PFSK-1 (cell line): ENCODE measurements around the gene HLF.

ENCODE experiments used
- FOXP2 ChIP-seq: optimal IDR thresholded peaks from 2 replicates; pipeline ENCODE3; 2011; ENCODE audit warnings: borderline replicate concordance, control low read depth, inconsistent platforms; ENCODE audit not compliant: insufficient read depth; ENCODE audit errors: extremely low read length, extremely low read depth
- POLR2AphosphoS5 ChIP-seq: IDR thresholded peaks from 2 replicates; pipeline ENCODE4 v1.6.1; 2012; ENCODE audit warnings: low read depth, mild to moderate bottlenecking, control low read depth, low read length, moderate library complexity
- SIN3A ChIP-seq: IDR thresholded peaks from 2 replicates; pipeline ENCODE4 v1.6.1; 2012; ENCODE audit warnings: mild to moderate bottlenecking, low read length, moderate library complexity, borderline replicate concordance; ENCODE audit not compliant: insufficient read depth
- TAF1 ChIP-seq: IDR thresholded peaks from 2 replicates; pipeline ENCODE4 v1.6.1; 2012; ENCODE audit warnings: low read length, control low read depth, borderline replicate concordance; ENCODE audit not compliant: insufficient read depth
- TF ChIP-seq, protein P1 (sequence below), 2 experiments: IDR thresholded peaks; 2 replicates each; pipeline versions ENCODE4 v1.6.1 to v1.8.0; 2011 to 2012; ENCODE audit warnings: low read depth in 2 of 2, low read length in 2 of 2, control low read depth in 1 of 2, inconsistent platforms in 1 of 2, mild to moderate bottlenecking in 1 of 2, moderate library complexity in 1 of 2; ENCODE audit not compliant: insufficient read depth in 1 of 2

HLF gene

DNA sequence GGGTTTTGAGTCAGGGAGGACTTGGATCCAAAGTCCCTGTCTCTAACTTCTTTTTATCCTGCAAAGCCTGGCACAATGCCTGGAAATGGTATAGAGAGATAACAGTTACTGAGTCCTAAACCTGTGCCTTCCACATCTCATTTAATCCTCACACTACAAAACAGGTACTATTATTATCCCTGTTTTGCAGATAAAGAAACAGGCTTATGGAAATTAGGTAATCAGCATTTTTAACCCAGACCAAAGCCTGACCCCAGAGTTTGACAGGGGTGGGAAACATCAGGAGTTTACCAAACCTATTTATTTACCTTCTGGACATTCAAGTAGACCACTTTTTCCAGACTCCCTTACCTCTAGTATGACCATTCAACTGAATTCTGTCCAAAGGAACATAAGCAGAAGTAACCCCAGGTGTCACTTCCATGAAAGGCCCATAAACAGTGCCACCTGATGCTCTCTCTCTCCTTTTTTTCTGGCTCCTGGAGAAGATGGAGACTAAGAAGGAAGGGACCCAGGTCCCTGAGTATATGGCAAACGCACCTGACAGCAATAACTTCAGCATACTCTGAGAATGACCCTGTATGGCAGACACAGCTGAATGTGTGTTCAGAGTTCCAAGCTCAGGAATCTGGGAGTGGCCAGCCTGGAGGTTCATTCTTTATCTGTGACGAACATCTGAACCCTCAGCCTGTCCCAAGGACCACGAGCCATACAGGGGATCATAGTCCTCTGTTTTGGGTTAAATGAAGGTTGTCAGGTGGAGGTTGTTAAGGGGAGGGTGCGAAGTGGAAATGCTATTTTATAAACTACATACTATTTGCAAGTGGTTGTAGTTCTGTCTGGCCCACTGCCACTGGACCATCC, 62.7 kb downstream of the HLF start:
- TF ChIP-seq, protein P1, sequence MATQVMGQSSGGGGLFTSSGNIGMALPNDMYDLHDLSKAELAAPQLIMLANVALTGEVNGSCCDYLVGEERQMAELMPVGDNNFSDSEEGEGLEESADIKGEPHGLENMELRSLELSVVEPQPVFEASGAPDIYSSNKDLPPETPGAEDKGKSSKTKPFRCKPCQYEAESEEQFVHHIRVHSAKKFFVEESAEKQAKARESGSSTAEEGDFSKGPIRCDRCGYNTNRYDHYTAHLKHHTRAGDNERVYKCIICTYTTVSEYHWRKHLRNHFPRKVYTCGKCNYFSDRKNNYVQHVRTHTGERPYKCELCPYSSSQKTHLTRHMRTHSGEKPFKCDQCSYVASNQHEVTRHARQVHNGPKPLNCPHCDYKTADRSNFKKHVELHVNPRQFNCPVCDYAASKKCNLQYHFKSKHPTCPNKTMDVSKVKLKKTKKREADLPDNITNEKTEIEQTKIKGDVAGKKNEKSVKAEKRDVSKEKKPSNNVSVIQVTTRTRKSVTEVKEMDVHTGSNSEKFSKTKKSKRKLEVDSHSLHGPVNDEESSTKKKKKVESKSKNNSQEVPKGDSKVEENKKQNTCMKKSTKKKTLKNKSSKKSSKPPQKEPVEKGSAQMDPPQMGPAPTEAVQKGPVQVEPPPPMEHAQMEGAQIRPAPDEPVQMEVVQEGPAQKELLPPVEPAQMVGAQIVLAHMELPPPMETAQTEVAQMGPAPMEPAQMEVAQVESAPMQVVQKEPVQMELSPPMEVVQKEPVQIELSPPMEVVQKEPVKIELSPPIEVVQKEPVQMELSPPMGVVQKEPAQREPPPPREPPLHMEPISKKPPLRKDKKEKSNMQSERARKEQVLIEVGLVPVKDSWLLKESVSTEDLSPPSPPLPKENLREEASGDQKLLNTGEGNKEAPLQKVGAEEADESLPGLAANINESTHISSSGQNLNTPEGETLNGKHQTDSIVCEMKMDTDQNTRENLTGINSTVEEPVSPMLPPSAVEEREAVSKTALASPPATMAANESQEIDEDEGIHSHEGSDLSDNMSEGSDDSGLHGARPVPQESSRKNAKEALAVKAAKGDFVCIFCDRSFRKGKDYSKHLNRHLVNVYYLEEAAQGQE (IDR thresholded peaks at IDR 0.05; ENCODE audit: insufficient read depth in 1 of 2, low read depth in 2 of 2, low read length in 2 of 2) = no peak
- TF ChIP-seq TAF1 = no peak
- TF ChIP-seq SIN3A = no peak
- TF ChIP-seq POLR2AphosphoS5 = no peak
- no peak for TF ChIP-seq FOXP2

DNA sequence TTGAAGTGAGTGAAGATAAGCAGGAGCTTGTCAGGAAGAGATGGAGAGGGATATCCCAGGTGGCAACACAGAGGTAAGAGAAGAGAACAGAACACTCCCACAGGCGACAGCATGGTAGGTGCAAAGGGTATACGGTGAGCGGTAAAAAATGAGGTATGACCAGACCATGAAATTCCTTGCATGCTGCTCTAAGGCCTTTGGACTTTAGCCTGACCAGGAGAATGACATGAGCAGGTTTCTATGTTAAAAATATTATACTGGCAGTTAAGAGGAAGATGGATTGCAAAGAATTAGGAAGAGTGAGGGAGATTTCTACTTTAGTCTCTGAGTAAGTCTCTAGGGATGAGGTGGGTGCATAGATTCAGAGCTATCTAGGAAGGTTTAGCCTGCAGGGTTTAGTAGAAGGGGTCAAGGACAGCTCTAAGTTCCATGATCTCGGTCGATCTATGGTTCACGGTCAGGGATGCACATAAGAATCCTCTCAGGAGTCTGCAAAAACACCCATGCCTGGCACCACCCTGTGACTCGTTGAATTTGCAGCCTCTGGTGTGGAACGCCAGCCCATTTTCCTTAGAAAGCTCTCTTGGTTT, 65.7 kb downstream of the HLF start:
- TF ChIP-seq, protein P1 (IDR thresholded peaks at IDR 0.05; ENCODE audit: insufficient read depth in 1 of 2, low read depth in 2 of 2, low read length in 2 of 2) = no peak

DNA sequence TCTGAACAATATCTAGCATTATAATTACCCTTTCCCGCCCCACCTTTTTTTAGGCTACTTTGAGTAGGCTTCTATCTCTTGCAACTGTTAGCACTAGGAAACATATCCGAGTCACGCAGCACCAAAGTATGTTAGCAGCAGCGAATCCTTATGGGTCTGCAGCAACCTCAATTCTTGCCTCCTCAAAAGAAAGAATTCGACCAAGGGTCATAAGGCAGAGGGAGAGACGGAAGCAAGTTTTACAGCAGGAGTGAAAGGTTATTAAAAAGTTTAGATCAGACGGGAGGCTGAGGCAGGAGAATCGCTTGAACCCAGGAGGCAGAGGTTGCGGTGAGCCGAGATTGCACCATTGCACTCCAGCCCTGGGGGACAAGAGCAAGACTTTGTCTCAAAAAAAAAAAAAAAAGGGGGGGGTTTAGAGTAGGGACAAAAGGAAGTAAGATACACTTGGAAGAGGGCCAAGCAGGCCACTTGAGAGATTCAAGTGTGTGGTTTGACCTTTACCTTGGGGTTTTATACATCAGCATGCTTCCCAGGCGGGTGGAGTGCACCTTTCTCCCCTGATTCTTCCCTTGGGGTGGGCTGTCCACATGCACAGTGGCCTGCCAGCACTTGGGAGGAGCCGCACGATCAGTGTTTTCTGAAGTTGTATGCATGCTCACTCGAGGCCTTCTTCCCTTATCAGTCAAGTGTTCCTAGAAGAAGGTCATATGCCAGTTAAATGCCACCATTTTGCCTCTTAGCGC, 67.7 kb downstream of the HLF start:
- TF ChIP-seq TAF1 = no peak
- TF ChIP-seq FOXP2 = no peak
- TF ChIP-seq SIN3A = no peak
- TF ChIP-seq, protein P1 (IDR thresholded peaks at IDR 0.05; ENCODE audit: insufficient read depth in 1 of 2, low read depth in 2 of 2, low read length in 2 of 2) = no peak
- TF ChIP-seq POLR2AphosphoS5 = no peak

DNA sequence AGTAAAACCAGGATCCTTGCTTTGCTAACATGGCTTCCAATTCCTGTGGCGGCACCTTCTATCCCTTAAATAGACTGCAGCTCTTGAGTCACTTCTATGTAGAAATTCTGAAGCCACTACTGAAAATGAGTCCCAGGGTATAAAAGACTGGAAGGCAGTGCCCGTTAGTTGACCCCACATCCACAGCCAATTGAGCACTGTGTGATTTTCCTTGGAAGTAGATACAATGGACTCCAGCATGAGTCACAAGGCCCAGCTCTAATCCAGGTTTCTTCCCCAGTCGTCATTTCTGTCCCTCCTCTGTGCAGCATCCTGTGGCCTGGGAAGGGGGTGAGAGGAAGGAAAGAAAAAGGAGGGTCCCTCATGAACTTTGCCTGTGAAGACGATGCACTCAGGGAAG, 69.5 kb downstream of the HLF start:
- TF ChIP-seq TAF1 = no peak

DNA sequence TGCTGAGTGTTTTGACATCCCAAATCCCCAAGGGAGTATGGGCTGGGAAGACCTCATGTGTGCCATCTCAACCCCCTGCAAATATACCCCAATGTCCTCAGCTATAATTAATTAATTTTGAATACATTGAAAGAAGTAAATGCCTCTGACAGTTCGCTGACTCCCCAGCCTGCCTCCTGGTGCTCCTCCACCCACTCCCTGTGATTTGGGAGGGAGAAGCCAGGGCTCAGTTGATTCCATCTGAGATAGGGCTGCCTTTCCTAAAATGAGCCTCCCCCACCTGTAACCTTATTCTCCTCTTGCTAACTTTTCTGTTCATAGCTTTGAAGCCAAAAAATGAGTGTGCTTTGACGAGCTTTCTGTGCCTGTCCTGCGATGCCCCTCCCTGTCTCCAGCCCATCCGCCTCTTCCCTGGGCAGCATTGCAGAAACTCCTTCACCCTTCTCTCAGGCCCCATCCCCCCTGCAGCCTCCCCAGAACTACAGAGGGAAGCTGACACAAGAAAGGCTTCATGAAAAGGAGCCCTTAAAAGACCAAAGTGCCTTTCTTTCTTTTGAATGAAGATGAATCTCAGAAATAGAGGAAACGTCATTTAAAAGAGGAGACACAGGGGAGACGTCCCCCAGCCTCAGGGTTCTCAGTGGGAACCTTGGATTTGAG, 70.3 kb downstream of the HLF start:
- TF ChIP-seq FOXP2 (no peak), TAF1 (no peak), SIN3A (no peak), POLR2AphosphoS5 (no peak)
- TF ChIP-seq, protein P1 (IDR thresholded peaks at IDR 0.05; ENCODE audit: insufficient read depth in 1 of 2, low read depth in 2 of 2, low read length in 2 of 2) = no peak
